ENCODE measurements around the gene WWOX. TPM values are rescaled to one million over a fixed set of nuclear protein-coding genes. Genes with fewer than 3 reads are reported as not detected.

The WWOX gene
- total and polyA plus RNA-seq, 2 of the 4 experiments (the other 2 are of a cell fraction), result 2.7 to 5.4 TPM

DNA sequence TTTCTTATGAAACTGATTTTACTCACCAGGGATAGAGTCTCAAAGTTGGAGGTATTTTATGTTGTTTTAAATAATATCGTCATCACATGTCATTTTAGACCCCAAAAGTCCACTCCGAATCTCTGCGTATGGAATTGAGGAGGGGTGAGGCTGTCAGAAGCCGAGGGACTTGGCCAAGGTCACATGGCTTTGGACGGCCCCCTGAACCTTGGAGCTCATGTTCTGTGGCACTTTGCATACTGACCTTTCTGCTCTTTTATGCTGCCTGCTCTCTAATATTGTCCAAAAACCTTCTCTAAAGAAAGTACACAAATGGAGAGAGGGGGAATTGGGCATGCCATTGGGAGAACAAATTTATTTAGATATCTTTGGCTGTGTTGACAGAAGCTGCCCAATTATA, 700.0 kb downstream of the WWOX start:
- TF ChIP-seq CHD1 (IDR thresholded peaks at IDR 0.05; ENCODE audit: low read depth, low read length) (no peak), FOS (IDR thresholded peaks at IDR 0.05; ENCODE audit: low read depth, low read length) (no peak), CEBPB (IDR thresholded peaks at IDR 0.05; ENCODE audit: low read depth, low read length) (no peak), MXI1 (IDR thresholded peaks at IDR 0.05; ENCODE audit: borderline replicate concordance, low read depth, low read length) (no peak), MAFK (IDR thresholded peaks at IDR 0.05; ENCODE audit: low read depth, low read length) (no peak)

More for the DNA sequence above, 700.0 kb downstream of the WWOX start:
- no peak overlapping the region for H3K14ac ChIP-seq (replicated peaks; ENCODE audit: low read depth, low read length)
- H2AK9ac ChIP-seq (replicated peaks; ENCODE audit: low read depth, low read length, poor library complexity), result no peak overlapping the region
- H3K79me1 ChIP-seq (ENCODE audit: low read depth in 1 of 2, low read length in 2 of 2), result no peaks in the 10 kb centered on the region
- no peak overlapping the region for H4K5ac ChIP-seq (ENCODE audit: low read depth, low read length)
- H3K4me1 ChIP-seq (ENCODE audit: control insufficient read depth, insufficient read depth, low read length), result no peaks in the 10 kb centered on the region
- H4K8ac ChIP-seq (ENCODE audit: low read depth in 2 of 2, low read length in 2 of 2), result no peak overlapping the region
- WGBS, 2 experiments (ENCODE audit: extremely low coverage in 2 of 2, insufficient read length in 1 of 2), result no CpG with 5 or more reads among the region's 5 CpGs
- CTCF ChIA-PET, result no interaction called here
- no TSS peak for BruUV-seq (replicated peaks)
- no peak overlapping the region for H2BK120ac ChIP-seq (ENCODE audit: low read depth, low read length)
- H2BK20ac ChIP-seq (ENCODE audit: low read depth, low read length), result no peak overlapping the region
- H3K9ac ChIP-seq (ENCODE audit: low read depth, low read length), result no peak overlapping the region
- H3K23ac ChIP-seq (ENCODE audit: low read depth, low read length), result no peak overlapping the region
- intact Hi-C loops (cut with micrococcal nuclease) (no loop called here), dilution Hi-C loops (cut with HindIII; ENCODE audit: low sequenced_read_pairs, unreplicated experiment) (no loop called here), in situ Hi-C loops (cut with MboI; ENCODE audit: low sequenced_read_pairs) (no loop called here)
- H3K9me1 ChIP-seq (ENCODE audit: insufficient read depth, low read length), result no peaks in the 10 kb centered on the region
- no peak overlapping the region for H2AK5ac ChIP-seq (ENCODE audit: low read depth, low read length)
- H2BK5ac ChIP-seq (ENCODE audit: low read depth, low read length, poor library complexity, severe bottlenecking), result no peak overlapping the region
- DNase-seq (no peak), ATAC-seq (ENCODE audit: low read depth) (no peak)
- no peak overlapping the region for H4K91ac ChIP-seq (ENCODE audit: insufficient read depth, low read depth, low read length)
- H3K27ac ChIP-seq (ENCODE audit: insufficient read depth, low read length), result no peak overlapping the region
- no peaks in the 10 kb centered on the region for H4K20me1 ChIP-seq (ENCODE audit: insufficient read depth, low read length)
- peaks cover 14% of the 10 kb centered on the region for H3K9me3 ChIP-seq (ENCODE audit: control insufficient read depth, insufficient read depth, low read length)
- H3K18ac ChIP-seq (ENCODE audit: low read depth, low read length), result no peak overlapping the region
- H3K4ac ChIP-seq (ENCODE audit: low read depth, low read length), result no peak overlapping the region
- no peaks in the 10 kb centered on the region for H3K27me3 ChIP-seq (ENCODE audit: control insufficient read depth, insufficient read depth, low read length)
- no peak overlapping the region for H3K4me3 ChIP-seq (ENCODE audit: insufficient read depth, low read depth, low read length)
- H2AFZ ChIP-seq (replicated peaks; ENCODE audit: low read length, poor library complexity), result no peak overlapping the region
- no peak overlapping the region for H2BK15ac ChIP-seq (ENCODE audit: low read depth, low read length)
- H3K4me2 ChIP-seq (ENCODE audit: low read depth, low read length), result no peak overlapping the region
- H3K56ac ChIP-seq (ENCODE audit: extremely low read depth, insufficient read depth, low read length), result no peak overlapping the region
- POLR2A ChIA-PET (ENCODE audit: unreplicated experiment), result no interaction called here
- H3K36me3 ChIP-seq (ENCODE audit: control insufficient read depth, insufficient read depth, low read length), result no peaks in the 10 kb centered on the region
